ENCODE measurements around the gene CFHR2.

The CFHR2 gene

GRCh38 chr1:197003132-197003531 lies 59.6 kb downstream of the CFHR2 start:
- DNase-seq, result no peak

DNA sequence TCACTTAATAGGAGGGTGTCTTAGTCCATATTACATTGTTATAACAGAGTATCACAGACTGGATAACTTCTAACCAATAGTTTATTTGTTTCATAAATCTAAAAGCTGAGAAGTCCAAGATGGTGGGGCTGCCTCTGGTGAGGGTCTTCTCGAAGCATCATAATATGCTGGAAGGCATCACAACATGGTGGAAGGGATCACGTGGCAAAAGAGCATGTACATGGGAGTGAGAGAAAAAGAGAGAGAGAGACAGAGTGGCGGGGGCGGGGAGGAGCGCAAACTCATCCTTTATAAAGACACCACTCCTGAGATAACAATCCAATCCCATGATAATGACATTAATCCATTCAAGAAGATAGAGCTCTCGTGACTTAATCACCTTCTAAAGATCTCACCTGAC lies 65.3 kb downstream of the CFHR2 start:
- no peak for DNase-seq

Data from MV-4-11 (cell line).